ENCODE results near the gene TMA7.

The TMA7 gene

GRCh38 chr3:48411606-48412374 lies 28.3 kb upstream of the TMA7 start:
- DNase-seq: no peak
- Histone ChIP-seq H3K9me3 (ENCODE audit: severe bottlenecking) (no peaks in the 10 kb centered on the region), H3K27me3 (ENCODE audit: insufficient read depth, low read depth, severe bottlenecking) (no peaks in the 10 kb centered on the region), H3K27ac (no peak overlapping the region), H3K36me3 (peaks cover 99% of the 10 kb centered on the region), H3K4me3 (ENCODE audit: low read depth, low read length) (no peak overlapping the region)
- TF ChIP-seq CTCF (IDR thresholded peaks at IDR 0.05; ENCODE audit: low read depth, low read length): no peak

- no peak overlapping the region for H3K4me3 ChIP-seq (ENCODE audit: low read depth, low read length)
- DNase-seq: no peak
- H3K36me3 ChIP-seq: peaks cover 99% of the 10 kb centered on the region
- no peak for TF ChIP-seq CTCF (IDR thresholded peaks at IDR 0.05; ENCODE audit: low read depth, low read length)
- no peaks in the 10 kb centered on the region for H3K27me3 ChIP-seq (ENCODE audit: insufficient read depth, low read depth, severe bottlenecking)
- H3K27ac ChIP-seq: no peak overlapping the region
- no peaks in the 10 kb centered on the region for H3K9me3 ChIP-seq (ENCODE audit: severe bottlenecking)
Observed at GRCh38 chr3:48412375-48413001, 27.6 kb upstream of the TMA7 start.

GRCh38 chr3:48413086-48413485 lies 27.0 kb upstream of the TMA7 start:
- Histone ChIP-seq H3K27me3 (ENCODE audit: insufficient read depth, low read depth, severe bottlenecking) (no peaks in the 10 kb centered on the region), H3K27ac (no peak overlapping the region), H3K9me3 (ENCODE audit: severe bottlenecking) (no peaks in the 10 kb centered on the region), H3K4me3 (ENCODE audit: low read depth, low read length) (no peak overlapping the region), H3K36me3 (peaks cover 97% of the 10 kb centered on the region)
- no peak for DNase-seq
- no peak for TF ChIP-seq CTCF (IDR thresholded peaks at IDR 0.05; ENCODE audit: low read depth, low read length)

GRCh38 chr3:48413611-48414010 lies 26.4 kb upstream of the TMA7 start:
- H3K27ac ChIP-seq: no peak overlapping the region
- no peak overlapping the region for H3K4me3 ChIP-seq (ENCODE audit: low read depth, low read length)
- no peak for DNase-seq
- no peaks in the 10 kb centered on the region for H3K27me3 ChIP-seq (ENCODE audit: insufficient read depth, low read depth, severe bottlenecking)
- TF ChIP-seq CTCF (IDR thresholded peaks at IDR 0.05; ENCODE audit: low read depth, low read length): no peak
- no peaks in the 10 kb centered on the region for H3K9me3 ChIP-seq (ENCODE audit: severe bottlenecking)
- peaks cover 97% of the 10 kb centered on the region for H3K36me3 ChIP-seq

- Histone ChIP-seq H3K9me3 (ENCODE audit: severe bottlenecking) (no peaks in the 10 kb centered on the region), H3K27me3 (ENCODE audit: insufficient read depth, low read depth, severe bottlenecking) (no peaks in the 10 kb centered on the region), H3K4me3 (ENCODE audit: low read depth, low read length) (no peak overlapping the region), H3K36me3 (peaks cover 97% of the 10 kb centered on the region), H3K27ac (no peak overlapping the region)
- DNase-seq: no peak
- no peak for TF ChIP-seq CTCF (IDR thresholded peaks at IDR 0.05; ENCODE audit: low read depth, low read length)
Observed at GRCh38 chr3:48414376-48415250, 25.4 kb upstream of the TMA7 start.

All from WERI-Rb-1 (cell line).